ENCODE results near the gene CATSPER3. TPM values are rescaled to one million over a fixed set of nuclear protein-coding genes. Genes with fewer than 3 reads are reported as not detected.
"Not testable (repeated sequence)": the region's sequence is repeated elsewhere in the genome, so short reads cannot be mapped to it uniquely, and the experiment has no call there.

Gene CATSPER3
- total RNA-seq, 2 experiments from 2014 or later: 0.56 TPM; not detected in 1

DNA sequence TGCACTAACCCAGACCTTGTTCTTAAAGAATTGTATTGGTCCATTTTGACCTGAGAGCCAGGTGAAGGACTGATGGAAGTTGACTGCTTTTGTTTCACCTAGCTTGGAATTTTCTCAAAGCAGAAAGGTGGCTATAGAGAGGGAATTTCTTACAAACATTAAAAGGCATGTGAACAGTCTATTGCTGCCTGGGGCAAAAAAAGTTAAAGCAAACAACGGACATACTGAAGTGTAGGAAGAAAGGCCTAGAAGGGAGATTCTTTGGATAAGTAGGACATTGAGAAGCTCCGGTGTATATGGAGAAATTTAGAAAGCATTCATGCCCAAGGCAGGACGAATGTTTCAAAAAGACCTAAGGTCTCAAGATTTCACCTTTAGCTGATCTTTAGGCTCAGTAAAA is 11.7 kb downstream of the CATSPER3 start:
- no peak overlapping the region for H3K27ac Mint-ChIP-seq
- ChIA-PET POLR2A (no interaction called here), CTCF (no interaction called here)
- TF ChIP-seq, protein P1, sequence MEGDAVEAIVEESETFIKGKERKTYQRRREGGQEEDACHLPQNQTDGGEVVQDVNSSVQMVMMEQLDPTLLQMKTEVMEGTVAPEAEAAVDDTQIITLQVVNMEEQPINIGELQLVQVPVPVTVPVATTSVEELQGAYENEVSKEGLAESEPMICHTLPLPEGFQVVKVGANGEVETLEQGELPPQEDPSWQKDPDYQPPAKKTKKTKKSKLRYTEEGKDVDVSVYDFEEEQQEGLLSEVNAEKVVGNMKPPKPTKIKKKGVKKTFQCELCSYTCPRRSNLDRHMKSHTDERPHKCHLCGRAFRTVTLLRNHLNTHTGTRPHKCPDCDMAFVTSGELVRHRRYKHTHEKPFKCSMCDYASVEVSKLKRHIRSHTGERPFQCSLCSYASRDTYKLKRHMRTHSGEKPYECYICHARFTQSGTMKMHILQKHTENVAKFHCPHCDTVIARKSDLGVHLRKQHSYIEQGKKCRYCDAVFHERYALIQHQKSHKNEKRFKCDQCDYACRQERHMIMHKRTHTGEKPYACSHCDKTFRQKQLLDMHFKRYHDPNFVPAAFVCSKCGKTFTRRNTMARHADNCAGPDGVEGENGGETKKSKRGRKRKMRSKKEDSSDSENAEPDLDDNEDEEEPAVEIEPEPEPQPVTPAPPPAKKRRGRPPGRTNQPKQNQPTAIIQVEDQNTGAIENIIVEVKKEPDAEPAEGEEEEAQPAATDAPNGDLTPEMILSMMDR (IDR thresholded peaks at IDR 0.05): no peak
- Histone ChIP-seq H3K4me1 (ENCODE audit: insufficient read depth, low read length) (no peaks in the 10 kb centered on the region), H3K36me3 (ENCODE audit: insufficient read depth, low read length) (no peaks in the 10 kb centered on the region), H3K4me3 (ENCODE audit: low read length) (no peak overlapping the region), H3K27ac (ENCODE audit: low read depth in 1 of 2, low read length in 2 of 2) (no peak overlapping the region), H3K9me3 (ENCODE audit: control insufficient read depth in 1 of 2, insufficient read depth in 1 of 2, low read length in 2 of 2) (peaks cover 32 to 38% of the 10 kb centered on the region in 2 experiments), H3K27me3 (ENCODE audit: control insufficient read depth in 1 of 2, insufficient read depth in 2 of 2, low read length in 2 of 2) (no peaks in the 10 kb centered on the region)
- H3K36me3 Mint-ChIP-seq (ENCODE audit: low read depth): peaks cover 41% of the 10 kb centered on the region
- no peaks in the 10 kb centered on the region for H3K27me3 Mint-ChIP-seq
- intact Hi-C loops (cut with DNase I, micrococcal nuclease): no loop called here
- DNase-seq (no peak), ATAC-seq (ENCODE audit: poor library complexity) (no peak)
- H3K4me1 Mint-ChIP-seq (ENCODE audit: low read depth): no peaks in the 10 kb centered on the region
- H3K9me3 Mint-ChIP-seq: peaks cover 23% of the 10 kb centered on the region
- H3K4me3 Mint-ChIP-seq: no peak overlapping the region

DNA sequence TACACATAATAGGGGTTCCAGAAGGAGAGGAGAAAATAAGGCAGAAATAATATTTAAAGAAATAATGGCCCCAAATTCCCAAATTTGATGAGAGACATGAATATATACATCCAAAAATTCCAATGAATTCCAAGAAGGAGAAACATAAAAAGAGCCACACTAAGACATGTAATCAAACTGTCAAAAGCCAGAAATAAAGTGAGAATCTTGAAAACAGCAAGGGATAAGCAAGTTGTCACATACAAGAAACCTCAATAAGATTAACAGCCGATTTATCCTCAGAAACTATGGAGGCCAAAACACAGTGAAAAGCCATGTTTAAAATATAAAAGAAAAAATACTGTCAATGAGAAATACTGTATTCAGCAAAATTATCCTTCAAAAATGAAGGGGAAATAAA is 14.5 kb downstream of the CATSPER3 start:
- Histone ChIP-seq H3K4me1 (ENCODE audit: insufficient read depth, low read length) (no peaks in the 10 kb centered on the region), H3K27ac (ENCODE audit: low read depth in 1 of 2, low read length in 2 of 2) (no peak overlapping the region), H3K27me3 (ENCODE audit: control insufficient read depth in 1 of 2, insufficient read depth in 2 of 2, low read length in 2 of 2) (no peaks in the 10 kb centered on the region), H3K4me3 (ENCODE audit: low read length) (no peak overlapping the region), H3K36me3 (ENCODE audit: insufficient read depth, low read length) (no peaks in the 10 kb centered on the region), H3K9me3 (ENCODE audit: control insufficient read depth in 1 of 2, insufficient read depth in 1 of 2, low read length in 2 of 2) (peaks cover 24 to 28% of the 10 kb centered on the region in 2 experiments)
- no peaks in the 10 kb centered on the region for H3K27me3 Mint-ChIP-seq
- H3K27ac Mint-ChIP-seq: no peak overlapping the region
- ATAC-seq (ENCODE audit: poor library complexity): no peak
- CTCF ChIA-PET: no interaction called here
- H3K9me3 Mint-ChIP-seq: peaks cover 20% of the 10 kb centered on the region
- no peak for DNase-seq
- no peaks in the 10 kb centered on the region for H3K4me1 Mint-ChIP-seq (ENCODE audit: low read depth)
- POLR2A ChIA-PET: no interaction called here
- no peak overlapping the region for H3K4me3 Mint-ChIP-seq
- peaks cover 23% of the 10 kb centered on the region for H3K36me3 Mint-ChIP-seq (ENCODE audit: low read depth)
- TF ChIP-seq, protein P1 (IDR thresholded peaks at IDR 0.05): no peak
- intact Hi-C loops (cut with DNase I, micrococcal nuclease): no loop called here

DNA sequence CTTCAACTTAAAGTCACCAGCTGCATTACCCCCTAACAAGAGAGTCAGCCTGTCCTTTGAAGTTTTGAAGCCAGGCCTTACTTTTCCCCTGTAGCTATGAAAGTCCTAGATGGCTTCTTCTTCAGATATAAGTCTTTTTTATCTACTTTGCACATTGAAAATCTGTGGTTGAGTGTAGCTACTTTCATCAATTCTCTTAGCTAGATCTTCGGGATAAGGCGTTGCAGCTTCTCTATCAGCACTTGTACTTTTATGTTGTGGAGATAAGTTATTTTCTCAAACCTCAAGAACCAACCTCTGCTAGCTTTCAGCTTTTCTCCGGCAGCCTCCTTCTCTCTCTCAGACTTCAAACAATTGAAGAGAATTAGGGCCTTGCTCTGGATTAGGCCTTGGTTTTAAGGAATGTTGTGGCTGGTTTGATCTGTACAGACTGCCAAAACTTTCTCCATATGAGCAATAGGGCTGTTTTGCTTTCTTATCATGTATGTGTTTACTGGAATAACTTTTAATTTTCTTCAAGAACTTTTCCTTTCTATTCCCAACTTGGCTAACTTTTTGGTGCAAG is 21.6 kb downstream of the CATSPER3 start:
- no peak overlapping the region for H3K4me3 Mint-ChIP-seq
- no peaks in the 10 kb centered on the region for H3K36me3 Mint-ChIP-seq (ENCODE audit: low read depth)
- TF ChIP-seq, protein P1 (IDR thresholded peaks at IDR 0.05): no peak
- H3K27me3 ChIP-seq (ENCODE audit: control insufficient read depth in 1 of 2, insufficient read depth in 2 of 2, low read length in 2 of 2): no peaks in the 10 kb centered on the region
- peak overlapping the region; percentile 73 for H3K27ac Mint-ChIP-seq
- DNase-seq: no peak
- no peak for ATAC-seq (ENCODE audit: poor library complexity)
- H3K4me1 Mint-ChIP-seq (ENCODE audit: low read depth): peaks cover 19% of the 10 kb centered on the region
- no peaks in the 10 kb centered on the region for H3K9me3 ChIP-seq (ENCODE audit: control insufficient read depth in 1 of 2, insufficient read depth in 1 of 2, low read length in 2 of 2)
- intact Hi-C loops (cut with DNase I, micrococcal nuclease): no loop called here
- ChIA-PET POLR2A (no interaction called here), CTCF (no interaction called here)
- H3K36me3 ChIP-seq (ENCODE audit: insufficient read depth, low read length): no peaks in the 10 kb centered on the region
- no peak overlapping the region for H3K27ac ChIP-seq (ENCODE audit: low read depth in 1 of 2, low read length in 2 of 2)
- no peaks in the 10 kb centered on the region for H3K27me3 Mint-ChIP-seq
- H3K9me3 Mint-ChIP-seq: no peaks in the 10 kb centered on the region
- H3K4me1 ChIP-seq (ENCODE audit: insufficient read depth, low read length): no peaks in the 10 kb centered on the region
- no peak overlapping the region for H3K4me3 ChIP-seq (ENCODE audit: low read length)

DNA sequence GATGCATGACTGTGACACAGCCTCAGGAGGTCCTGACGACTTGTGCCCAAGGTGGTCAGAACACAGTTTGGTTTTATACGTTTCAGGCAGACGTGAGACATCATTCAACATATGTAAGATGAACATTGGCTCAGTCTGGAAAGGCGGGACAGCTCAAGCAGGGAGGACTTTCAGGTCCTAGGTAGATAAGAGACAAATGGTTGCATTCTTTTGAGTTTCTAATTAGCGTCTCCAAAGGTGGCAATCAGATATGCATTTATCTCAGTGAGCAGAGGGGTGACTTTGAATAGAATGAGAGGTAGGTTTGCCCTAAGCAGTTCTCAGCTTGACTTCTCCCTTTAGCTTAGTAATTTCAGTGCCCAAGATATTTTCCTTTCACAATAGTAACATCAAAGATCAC is 22.5 kb downstream of the CATSPER3 start:
- H3K9me3 Mint-ChIP-seq; H3K27ac ChIP-seq (ENCODE audit: low read depth in 1 of 2, low read length in 2 of 2); H3K36me3 ChIP-seq (ENCODE audit: insufficient read depth, low read length); H3K27ac Mint-ChIP-seq; H3K27me3 Mint-ChIP-seq; intact Hi-C loops (cut with DNase I, micrococcal nuclease); ATAC-seq (ENCODE audit: poor library complexity); H3K4me3 ChIP-seq (ENCODE audit: low read length); H3K36me3 Mint-ChIP-seq (ENCODE audit: low read depth); POLR2A ChIA-PET; H3K9me3 ChIP-seq (ENCODE audit: control insufficient read depth in 1 of 2, insufficient read depth in 1 of 2, low read length in 2 of 2); H3K27me3 ChIP-seq (ENCODE audit: control insufficient read depth in 1 of 2, insufficient read depth in 2 of 2, low read length in 2 of 2); H3K4me1 ChIP-seq (ENCODE audit: insufficient read depth, low read length); DNase-seq; H3K4me3 Mint-ChIP-seq; CTCF ChIA-PET: not testable (repeated sequence)
- peaks cover 19% of the 10 kb centered on the region for H3K4me1 Mint-ChIP-seq (ENCODE audit: low read depth)

Measured in CD4-positive, alpha-beta T cell (primary cell).